H1 (cell line): Measurements from ENCODE around the gene TRIM65. TPM values are rescaled to one million over a fixed set of nuclear protein-coding genes. Genes with fewer than 3 reads are reported as not detected.
A peak's percentile ranks its signal among the peaks of the same experiment; 100 is the strongest.

Experiments used
- CTCF ChIA-PET: fragments of 300-600 bp; sonication (Branson Sonifier 250); formaldehyde crosslinking; loops from one replicate; lab custom pipeline; 2021; ENCODE audit not compliant: partially characterized antibody; lab: Charles Lee
- POLR2A ChIA-PET: fragments of 300-600 bp; sonication (Branson Sonifier 250); formaldehyde crosslinking; loops from one replicate; lab custom pipeline; 2021; ENCODE audit warnings: inconsistent platforms; ENCODE audit not compliant: partially characterized antibody; lab: Charles Lee
- DNase-seq, 2 experiments: peaks; one replicate each; pipeline versions ENCODE4 v3.0.0 to v3.0.0-alpha.2; 2010 to 2022; ENCODE audit warnings: low spot score in 2 of 2, low read depth in 1 of 2, mixed read lengths in 1 of 2
- FAIRE-seq: peaks from 2 replicates; lab custom pipeline; 2011; peaks lifted over from hg19 to GRCh38; lab: Jason Lieb, UNC
- H2AFZ ChIP-seq: 2 replicates; pipeline ENCODE4 v1.8.1; 2012; ENCODE audit warnings: low read length, inconsistent platforms
- H2AK5ac ChIP-seq: 2 replicates; pipeline ENCODE4 v1.6.1; 2013; ENCODE audit warnings: low read depth, low read length
- H2BK120ac ChIP-seq: replicated peaks from 2 replicates; pipeline ENCODE3; 2013; ENCODE audit warnings: low read depth, low read length, inconsistent platforms
- H2BK12ac ChIP-seq: 2 replicates; pipeline ENCODE4 v1.6.1; 2013; ENCODE audit warnings: low read depth, low read length
- H2BK15ac ChIP-seq: 2 replicates; pipeline ENCODE4 v1.6.1; 2013; ENCODE audit warnings: low read length
- H2BK20ac ChIP-seq: 2 replicates; pipeline ENCODE4 v1.6.1; 2013; ENCODE audit warnings: low read length
- H2BK5ac ChIP-seq: 2 replicates; pipeline ENCODE4 v1.6.1; 2013; ENCODE audit warnings: low read depth, low read length
- H3K14ac ChIP-seq: 2 replicates; pipeline ENCODE4 v1.6.1; 2013; ENCODE audit warnings: inconsistent platforms; ENCODE audit not compliant: insufficient read length
- H3K18ac ChIP-seq: 2 replicates; pipeline ENCODE4 v1.6.1; 2013; ENCODE audit warnings: low read length; ENCODE audit errors: extremely low read depth
- H3K23ac ChIP-seq: 2 replicates; pipeline ENCODE4 v1.6.1; 2013; ENCODE audit warnings: inconsistent platforms; ENCODE audit not compliant: insufficient read length
- H3K23me2 ChIP-seq: 2 replicates; pipeline ENCODE4 v1.6.1; 2013; ENCODE audit warnings: low read depth, low read length
- H3K27ac ChIP-seq: 2 replicates; pipeline ENCODE4 v1.6.1; 2011; ENCODE audit warnings: low read depth, low read length, inconsistent platforms
- H3K27me3 ChIP-seq, 4 experiments: replicated peaks in 1 of 4; 1 replicate in 1 of 4; 2 replicates in 3 of 4; pipeline versions ENCODE4 v1.6.1 to v1.8.1; 2011 to 2013; ENCODE audit warnings: low read length in 3 of 4, mild to moderate bottlenecking in 3 of 4, inconsistent platforms in 2 of 4, mixed read lengths in 2 of 4, moderate library complexity in 1 of 4; ENCODE audit not compliant: control insufficient read depth in 3 of 4, insufficient read depth in 3 of 4; ENCODE audit errors: extremely low read depth in 1 of 4
- H3K36me3 ChIP-seq, 4 experiments: 2 replicates each; pipeline versions ENCODE4 v1.6.1 to v1.8.1; 2011 to 2013; ENCODE audit warnings: mild to moderate bottlenecking in 4 of 4, low read length in 3 of 4, moderate library complexity in 2 of 4, control low read depth in 1 of 4, inconsistent platforms in 1 of 4; ENCODE audit not compliant: insufficient read depth in 4 of 4, control insufficient read depth in 2 of 4
- H3K4ac ChIP-seq: replicated peaks from 2 replicates; pipeline ENCODE3; 2013; ENCODE audit warnings: low read length, low read depth, mixed read lengths, inconsistent platforms; ENCODE audit not compliant: insufficient read length
- H3K4me1 ChIP-seq, 4 experiments: replicated peaks in 1 of 4; 1 replicate in 1 of 4; 2 replicates in 3 of 4; pipeline versions ENCODE4 v1.6.1 to v1.8.1; 2011 to 2013; ENCODE audit warnings: low read length in 3 of 4, inconsistent platforms in 2 of 4, mixed read lengths in 1 of 4; ENCODE audit not compliant: insufficient read depth in 4 of 4, control insufficient read depth in 3 of 4
- H3K4me2 ChIP-seq, 2 experiments: 2 replicates each; pipeline versions ENCODE4 v1.6.1 to v1.8.1; 2011 to 2013; ENCODE audit warnings: low read depth in 2 of 2, low read length in 2 of 2, control low read depth in 1 of 2, inconsistent platforms in 1 of 2, mild to moderate bottlenecking in 1 of 2; ENCODE audit not compliant: insufficient read depth in 1 of 2
- H3K4me3 ChIP-seq, 4 experiments: fragments of 200-600, 300-600 bp in 1 of 4; sonication (generic), shearing (Covaris generic), sonication (Bioruptor Twin) in 1 of 4; 2 replicates each; pipeline versions ENCODE4 v1.5.1 to v1.8.1; 2011 to 2016; ENCODE audit warnings: low read length in 4 of 4, low read depth in 3 of 4, control low read depth in 2 of 4, inconsistent platforms in 2 of 4, mild to moderate bottlenecking in 2 of 4, mixed read lengths in 1 of 4, moderate library complexity in 1 of 4; ENCODE audit not compliant: insufficient read depth in 2 of 4; ENCODE audit errors: extremely low read depth in 1 of 4
- H3K56ac ChIP-seq: replicated peaks from 2 replicates; pipeline ENCODE3; 2013; ENCODE audit warnings: low read depth, mild to moderate bottlenecking, mixed read lengths, low read length, inconsistent platforms; ENCODE audit not compliant: insufficient read length
- H3K79me1 ChIP-seq: 2 replicates; pipeline ENCODE4 v1.6.1; 2013; ENCODE audit warnings: low read depth, low read length, control low read depth
- H3K79me2 ChIP-seq, 2 experiments: 2 replicates each; pipeline versions ENCODE4 v1.6.1 to v1.8.1; 2012 to 2013; ENCODE audit warnings: low read length in 2 of 2, mild to moderate bottlenecking in 2 of 2, inconsistent platforms in 1 of 2; ENCODE audit not compliant: insufficient read depth in 2 of 2, control insufficient read depth in 1 of 2
- H3K9ac ChIP-seq, 4 experiments: replicated peaks in 1 of 4; 1 replicate in 1 of 4; 2 replicates in 3 of 4; pipeline versions ENCODE4 v1.6.1 to v1.8.1; 2011 to 2013; ENCODE audit warnings: low read depth in 3 of 4, low read length in 3 of 4, control low read depth in 2 of 4, mild to moderate bottlenecking in 2 of 4, moderate library complexity in 2 of 4, inconsistent platforms in 1 of 4; ENCODE audit errors: extremely low read depth in 1 of 4
- H3K9me3 ChIP-seq, 2 experiments: 2 replicates each; pipeline versions ENCODE4 v1.6.1 to v1.8.1; 2012 to 2013; ENCODE audit warnings: mild to moderate bottlenecking in 2 of 2, moderate library complexity in 2 of 2, control low read depth in 1 of 2, inconsistent platforms in 1 of 2, low read depth in 1 of 2, low read length in 1 of 2, mixed read lengths in 1 of 2; ENCODE audit not compliant: insufficient read depth in 2 of 2
- H4K20me1 ChIP-seq, 2 experiments: replicated peaks in 1 of 2; 2 replicates each; pipeline versions ENCODE3 to v1.8.1; 2011 to 2013; ENCODE audit warnings: inconsistent platforms in 2 of 2, low read length in 2 of 2, mild to moderate bottlenecking in 1 of 2; ENCODE audit not compliant: insufficient read depth in 2 of 2, control insufficient read depth in 1 of 2
- H4K5ac ChIP-seq: 2 replicates; pipeline ENCODE4 v1.6.1; 2013; ENCODE audit warnings: low read length, low read depth, mixed read lengths, inconsistent platforms; ENCODE audit not compliant: insufficient read length
- H4K8ac ChIP-seq: 2 replicates; pipeline ENCODE4 v1.8.0; 2013; ENCODE audit warnings: mild to moderate bottlenecking, moderate library complexity, low read length, inconsistent platforms; ENCODE audit not compliant: insufficient read depth; ENCODE audit errors: extremely low read depth
- H4K91ac ChIP-seq: replicated peaks from 2 replicates; pipeline ENCODE3; 2013; ENCODE audit warnings: low read length, mixed read lengths, inconsistent platforms; ENCODE audit not compliant: insufficient read length
- CBX5 ChIP-seq: fragments of 300-800, 300-1000 bp; sonication (generic); IDR thresholded peaks from 2 replicates; pipeline ENCODE4 v1.7.1; 2016; ENCODE audit warnings: antibody characterized with exemption, low read length, low read depth
- CBX8 ChIP-seq: fragments of 300-800, 300-1000 bp; sonication (generic); IDR thresholded peaks from 2 replicates; pipeline ENCODE4 v1.7.1; 2016; ENCODE audit warnings: low read depth, low read length, borderline replicate concordance
- CHD2 ChIP-seq: IDR thresholded peaks from 2 replicates; pipeline ENCODE4 v1.6.1; 2012; ENCODE audit warnings: low read length, improper control_type of control experiment
- CREB1 ChIP-seq: IDR thresholded peaks from 2 replicates; pipeline ENCODE4 v1.6.1; 2012; ENCODE audit warnings: inconsistent platforms
- HDAC6 ChIP-seq: IDR thresholded peaks from one replicate; pipeline ENCODE4 v1.7.1; 2012; ENCODE audit warnings: low read depth, mild to moderate bottlenecking, inconsistent platforms, low read length, moderate library complexity
- JUN ChIP-seq: IDR thresholded peaks from 2 replicates; pipeline ENCODE4 v1.6.1; 2011; ENCODE audit warnings: low read depth, mild to moderate bottlenecking, improper control_type of control experiment, low read length
- SRF ChIP-seq: IDR thresholded peaks from 2 replicates; pipeline ENCODE4 v1.6.1; 2011; ENCODE audit warnings: mild to moderate bottlenecking, low read depth, low read length, moderate library complexity
- WGBS, 2 experiments: shearing (Covaris generic) in 1 of 2; methylation state at CpG; one replicate each; pipeline versions ENCODE4 v1.1.6 to v1.1.7; 2013 to 2015; ENCODE audit warnings: low lambda C conversion rate in 2 of 2, mixed read lengths in 2 of 2, inconsistent platforms in 1 of 2, low coverage in 1 of 2, missing lambda C conversion rate in 1 of 2; ENCODE audit not compliant: insufficient replicate concordance in 2 of 2, insufficient coverage in 1 of 2, insufficient read length in 1 of 2; ENCODE audit errors: extremely low coverage in 1 of 2, missing lambda C conversion rate in 1 of 2; 5-methylcytosine and 5-hydroxymethylcytosine counted together
- polyA plus RNA-seq, 7 experiments: library from polyadenylated mRNA; depleted of rRNA in 3 of 7; stranded (reverse) in 5 of 7; unstranded in 2 of 7; fragments of >200 nt in 5 of 7; fragments of 200-250 nt in 2 of 7; gene quantifications; 1 replicate in 5 of 7; 2 replicates in 1 of 7; 4 replicates in 1 of 7; pipeline versions ENCODE4 v1.2.1 to v1.2.3, GENCODE V29; 2011 to 2013; ENCODE audit warnings: missing spikeins in 2 of 7, mixed read lengths in 2 of 7
- total RNA-seq: library from RNA; stranded (reverse); fragmentation: NEBNext Ultra II Directional; extraction: Animal tissue kit (Norgen Biotek cat#: 25700); gene quantifications from 2 replicates; pipeline ENCODE4 v1.2.1, GENCODE V29; 2021

The TRIM65 gene
- total and polyA plus RNA-seq, 2 of the 8 experiments (the other 6 are each of a cell fraction or from before 2014, with no cell fraction given), result 21.2 to 48.6 TPM

- Histone ChIP-seq H2AK5ac (no peak overlapping the region), H3K27me3 (no peaks in the 10 kb centered on the region), H3K56ac (no peak overlapping the region), H3K18ac (no peak overlapping the region; the same call in 1 of the 2 replicates), H3K23ac (no peak overlapping the region), H3K79me2 (no peaks in the 10 kb centered on the region), H2AFZ (no peak overlapping the region), H2BK20ac (no peak overlapping the region), H4K91ac (no peak overlapping the region), H2BK12ac (no peak overlapping the region), H3K14ac (no peak overlapping the region), H3K27ac (no peak overlapping the region), H3K4me2 (peak overlapping the region; percentile 62 to 73), H3K9me3 (no peaks in the 10 kb centered on the region), H4K5ac (no peak overlapping the region), H2BK120ac (no peak overlapping the region), H3K4me1 (peaks cover 0 to 3% (median 2%) of the 10 kb centered on the region in 4 experiments; a peak in 3 of 7 replicates), H3K9ac (no peak overlapping the region), H3K4ac (no peak overlapping the region), H2BK15ac (no peak overlapping the region), H3K36me3 (peaks cover 0 to 12% (median 3%) of the 10 kb centered on the region in 4 experiments; a peak in 4 of 8 replicates), H3K79me1 (no peaks in the 10 kb centered on the region), H2BK5ac (no peak overlapping the region), H3K4me3 (peak overlapping the region in 3 of 4 experiments; percentile 55 to 81 (median 74); a peak in 5 of 8 replicates), H4K8ac (no peak overlapping the region), H4K20me1 (no peaks in the 10 kb centered on the region), H3K23me2 (peaks cover 4% of the 10 kb centered on the region; the same call in 1 of the 2 replicates)
- 77% methylated on average over 6 of the region's 6 CpGs; no CpG with 5 or more reads in 1 of the 2 experiments for WGBS, 2 experiments
- CTCF ChIA-PET, result interaction anchor here (0.7 to 1.3 kb wide), 4 partner anchors 26 to 444 kb away, joined by 3 to 4 read pairs (median 3); partner anchors contain the start of gene SPHK1
- POLR2A ChIA-PET, result interaction anchor here (0.5 to 2.7 kb wide), 19 partner anchors 10 to 193 kb away, joined by 3 to 8 read pairs (median 4); partner anchors contain the start of genes ACOX1, TEN1 and TRIM65
- FAIRE-seq, result no peak
- DNase-seq, result no peak
- no peak for TF ChIP-seq CBX5
- no peak for TF ChIP-seq CREB1
- no peak for TF ChIP-seq HDAC6
- TF ChIP-seq CBX8, result no peak
- TF ChIP-seq SRF, result no peak
- TF ChIP-seq JUN, result no peak
- TF ChIP-seq CHD2, result no peak
These were observed 44.7 kb upstream of the TRIM65 start for GRCh38 chr17:75941442-75941819.
